Activated naive CD8-positive, alpha-beta T cell treated with anti-CD3 and anti-CD28 coated beads, Interleukin-2, amount 10 ng/mL, durations not matched to agents 7 days and 5 days (primary cell): Measurements from ENCODE around the gene KAZN. TPM values are rescaled to one million over a fixed set of nuclear protein-coding genes. Genes with fewer than 3 reads are reported as not detected.
"Not testable (repeated sequence)": the region's sequence is repeated elsewhere in the genome, so short reads cannot be mapped to it uniquely, and the experiment has no call there.

ENCODE experiments used
- ATAC-seq: fragments of 150-1000 bp; cut with Tn5 transposase; one replicate; pipeline ENCODE4 v1.10.0; 2021; ENCODE audit warnings: low read depth, moderate library complexity
- POLR2A ChIA-PET: fragments of 350-600 bp; sonication (Branson Sonifier 250); formaldehyde crosslinking; loops from one replicate; lab custom pipeline; 2021; ENCODE audit warnings: antibody characterized with exemption; lab: Charles Lee
- DNase-seq: peaks from one replicate; pipeline ENCODE4 v3.0.0; 2021
- H3K27ac Mint-ChIP-seq: one replicate; pipeline ENCODE4 v1.8.0; 2022; ENCODE audit warnings: mild to moderate bottlenecking, mixed read lengths
- H3K27me3 Mint-ChIP-seq: one replicate; pipeline ENCODE4 v1.8.0; 2022; ENCODE audit warnings: mild to moderate bottlenecking, moderate library complexity, mixed read lengths
- H3K36me3 Mint-ChIP-seq: one replicate; pipeline ENCODE4 v1.8.0; 2021; ENCODE audit warnings: mild to moderate bottlenecking, mixed read lengths
- H3K4me1 Mint-ChIP-seq: one replicate; pipeline ENCODE4 v1.8.0; 2021; ENCODE audit warnings: mixed read lengths
- H3K4me3 Mint-ChIP-seq: one replicate; pipeline ENCODE4 v1.8.0; 2022; ENCODE audit warnings: mild to moderate bottlenecking, moderate library complexity, mixed read lengths
- H3K9me3 Mint-ChIP-seq: one replicate; pipeline ENCODE4 v1.8.0; 2021; ENCODE audit warnings: mixed read lengths
- total RNA-seq, 2 experiments: library from RNA; stranded (reverse); gene quantifications; one replicate each; pipeline ENCODE4 v1.2.3, GENCODE V29; 2021

KAZN gene
- total RNA-seq, 2 experiments from 2014 or later, result 0.91 to 1.4 TPM

DNA sequence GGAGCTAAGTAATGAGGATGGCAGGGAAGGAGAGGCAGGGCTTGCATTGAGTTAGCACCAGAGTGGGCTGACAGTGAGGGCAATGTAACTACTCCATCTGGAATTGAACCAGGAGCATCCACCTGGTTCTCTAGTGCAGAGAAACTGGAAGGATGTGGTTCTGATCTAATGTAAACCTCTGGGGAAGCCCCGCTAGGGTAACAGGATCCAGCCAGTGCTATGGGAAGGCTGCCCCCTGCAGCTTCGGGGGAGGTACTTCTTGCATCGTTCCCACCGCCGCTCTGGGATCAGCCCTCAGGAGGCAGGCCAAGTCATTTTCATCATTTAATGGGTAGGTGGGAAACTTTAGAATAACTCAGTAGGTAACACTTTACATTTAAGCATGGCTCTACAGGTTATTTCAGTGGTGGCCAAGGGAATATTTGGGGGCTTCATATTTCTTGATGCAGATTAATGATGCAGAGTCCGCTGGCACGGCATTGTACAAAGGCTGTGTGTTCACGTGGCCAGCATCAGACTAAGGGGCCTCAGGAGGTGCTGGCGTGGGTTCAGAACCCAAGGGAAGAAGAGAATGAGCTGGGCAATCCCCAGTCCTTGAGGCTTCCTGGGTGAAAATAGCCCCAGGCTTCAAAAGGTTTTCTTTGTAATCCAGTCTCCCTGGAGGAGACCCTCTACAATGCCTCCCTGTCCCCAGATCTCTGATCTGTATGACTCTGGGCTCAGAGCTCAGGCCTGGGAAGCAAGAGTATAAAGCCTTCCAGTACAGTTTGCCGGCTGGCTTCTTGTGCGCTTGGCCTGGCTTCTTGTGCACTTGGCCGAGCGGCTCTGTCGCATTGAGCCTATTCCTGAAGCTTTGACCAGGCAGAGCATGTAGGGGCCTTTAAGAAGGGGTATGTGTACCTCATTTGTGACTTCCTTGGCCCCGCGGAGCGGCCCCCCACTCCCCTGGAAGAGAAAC lies 26.4 kb upstream of the KAZN start:
- Mint-ChIP-seq H3K36me3 (no peaks in the 10 kb centered on the region), H3K4me3 (no peak overlapping the region), H3K27me3 (no peaks in the 10 kb centered on the region), H3K4me1 (no peaks in the 10 kb centered on the region), H3K9me3 (peaks cover 5% of the 10 kb centered on the region), H3K27ac (no peak overlapping the region)
- no peak for ATAC-seq
- DNase-seq, result no peak
- POLR2A ChIA-PET, result no interaction called here

DNA sequence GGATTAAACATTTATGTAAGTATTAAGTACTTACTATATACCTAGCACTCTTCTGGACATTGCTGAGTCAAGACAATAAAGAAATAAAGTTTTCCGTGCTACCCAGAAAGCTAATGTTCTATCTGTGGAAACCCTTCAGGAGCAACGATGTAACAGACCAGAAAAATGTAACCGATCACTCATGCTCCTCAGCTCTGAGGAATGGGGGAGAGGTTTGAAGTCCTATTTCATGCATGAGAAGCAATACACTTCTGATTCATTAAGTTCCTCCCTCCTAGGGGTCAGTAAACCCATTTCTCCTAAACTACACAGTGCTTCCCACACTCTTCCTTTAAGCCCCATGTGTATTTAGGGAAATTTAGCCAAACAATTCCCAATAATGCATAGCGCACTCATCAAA lies 25.6 kb upstream of the KAZN start:
- Mint-ChIP-seq H3K27ac (no peak overlapping the region), H3K4me1 (no peaks in the 10 kb centered on the region), H3K4me3 (no peak overlapping the region), H3K27me3 (no peaks in the 10 kb centered on the region), H3K9me3 (peaks cover 5% of the 10 kb centered on the region), H3K36me3 (no peaks in the 10 kb centered on the region)
- ATAC-seq, result no peak
- POLR2A ChIA-PET, result no interaction called here
- DNase-seq, result no peak

DNA sequence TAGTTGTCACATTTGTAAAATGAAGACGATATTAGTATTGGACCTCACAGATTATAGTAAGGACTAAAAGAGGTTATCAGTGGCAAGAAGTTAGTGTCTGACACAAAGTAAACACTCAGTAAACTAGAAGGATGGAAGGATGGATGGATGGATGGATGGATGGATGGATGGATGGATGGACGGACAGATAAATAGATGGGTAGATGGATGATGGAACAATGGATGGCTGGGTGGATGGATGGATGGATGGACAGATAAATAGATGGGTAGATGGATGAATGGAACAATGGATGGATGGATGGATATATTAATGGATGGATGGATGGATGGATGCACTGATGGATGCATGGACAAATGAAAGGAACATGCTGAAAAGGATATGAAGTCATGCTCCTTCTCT lies 22.3 kb upstream of the KAZN start:
- Mint-ChIP-seq H3K36me3 (no peaks in the 10 kb centered on the region), H3K27ac (no peak overlapping the region), H3K4me3 (no peak overlapping the region), H3K27me3 (no peaks in the 10 kb centered on the region), H3K9me3 (peaks cover 9% of the 10 kb centered on the region), H3K4me1 (no peaks in the 10 kb centered on the region)
- POLR2A ChIA-PET, result no interaction called here
- ATAC-seq (no peak), DNase-seq (no peak)

DNA sequence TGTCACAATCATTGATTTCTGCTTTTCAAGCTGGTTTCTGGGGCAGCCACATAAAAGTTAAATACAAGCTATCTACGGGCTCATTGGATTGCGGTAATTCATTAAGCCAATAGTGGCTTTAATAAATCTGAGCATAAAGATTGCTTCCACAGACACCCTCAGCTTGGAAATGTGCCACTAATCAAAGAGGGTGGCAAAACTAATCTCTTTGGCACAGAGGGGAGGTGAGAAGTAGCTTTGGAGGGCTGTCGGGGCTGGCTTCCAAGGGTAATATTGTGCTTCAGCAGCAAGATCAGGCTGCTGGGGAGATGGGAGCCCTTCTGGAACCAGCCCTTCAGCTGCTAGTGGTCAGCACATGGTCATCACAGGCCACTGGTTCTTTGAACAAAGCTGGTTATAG lies 21.2 kb upstream of the KAZN start:
- DNase-seq (no peak), ATAC-seq (no peak)
- Mint-ChIP-seq H3K9me3 (peaks cover 13% of the 10 kb centered on the region), H3K4me3 (no peak overlapping the region), H3K36me3 (no peaks in the 10 kb centered on the region), H3K4me1 (no peaks in the 10 kb centered on the region), H3K27ac (no peak overlapping the region), H3K27me3 (no peaks in the 10 kb centered on the region)
- POLR2A ChIA-PET, result no interaction called here

DNA sequence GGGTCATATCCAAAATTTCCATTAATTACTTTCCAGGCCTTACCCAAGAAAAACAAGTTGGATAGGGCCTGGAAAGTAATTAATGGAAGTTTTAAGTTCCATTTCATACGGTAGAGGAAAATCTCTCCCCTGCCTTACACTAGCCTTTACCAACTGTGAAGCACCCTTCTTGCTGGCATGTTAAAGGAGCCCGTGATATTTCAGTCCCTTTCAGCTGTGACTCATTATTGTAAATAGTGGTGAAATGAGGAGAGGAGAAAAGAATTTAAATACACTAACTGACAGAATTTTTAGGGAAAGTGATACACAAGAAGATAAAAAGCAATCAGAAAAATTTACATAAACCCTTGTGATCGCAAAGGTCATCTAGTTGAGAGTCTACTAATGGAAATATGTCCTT lies 20.3 kb upstream of the KAZN start:
- DNase-seq, result no peak
- Mint-ChIP-seq H3K36me3 (no peaks in the 10 kb centered on the region), H3K4me3 (no peak overlapping the region), H3K27ac (no peak overlapping the region), H3K9me3 (peaks cover 13% of the 10 kb centered on the region), H3K4me1 (no peaks in the 10 kb centered on the region), H3K27me3 (no peaks in the 10 kb centered on the region)
- ATAC-seq, result no peak
- POLR2A ChIA-PET, result no interaction called here

DNA sequence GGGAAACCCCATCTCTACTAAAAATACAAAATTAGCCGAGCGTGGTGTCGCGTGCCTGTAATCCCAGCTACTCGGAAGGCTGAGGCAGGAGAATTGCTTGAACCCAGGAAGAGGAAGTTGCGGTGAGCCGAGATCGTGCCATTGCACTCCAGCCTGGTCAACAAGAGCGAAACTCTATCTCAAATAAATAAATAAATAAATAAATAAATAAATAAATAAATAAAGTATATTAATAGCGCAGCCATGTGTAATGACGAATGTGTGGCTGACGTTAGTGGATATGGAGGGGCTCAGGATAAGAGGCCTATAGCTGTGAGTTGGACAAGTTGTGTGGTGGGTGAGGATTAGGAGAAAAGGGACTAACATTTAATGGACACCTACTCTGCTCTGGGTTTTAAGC lies 18.2 kb upstream of the KAZN start:
- H3K27me3 Mint-ChIP-seq, H3K4me1 Mint-ChIP-seq, DNase-seq, ATAC-seq, H3K27ac Mint-ChIP-seq, H3K4me3 Mint-ChIP-seq, H3K36me3 Mint-ChIP-seq, POLR2A ChIA-PET: not testable (repeated sequence)
- H3K9me3 Mint-ChIP-seq, result peaks cover 12% of the 10 kb centered on the region

DNA sequence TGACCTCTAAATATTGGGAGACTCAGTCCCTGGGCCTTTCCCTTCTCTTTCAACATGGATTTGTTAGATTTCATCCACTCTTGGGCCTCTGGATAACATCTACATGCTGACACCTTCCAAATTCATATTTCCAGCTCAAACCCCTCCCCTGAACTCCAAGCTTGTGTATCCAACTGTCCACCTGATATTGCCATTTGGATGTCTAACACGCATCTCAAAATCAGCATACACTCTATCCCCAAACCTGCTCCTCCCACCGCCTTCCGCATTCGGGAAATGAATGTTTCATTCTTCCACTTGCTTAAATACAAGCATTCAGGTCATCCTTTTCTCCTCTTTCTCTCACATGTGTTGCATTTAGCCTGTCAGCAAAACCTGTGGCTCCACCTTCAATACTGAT lies 17.5 kb upstream of the KAZN start:
- Mint-ChIP-seq H3K27me3 (no peaks in the 10 kb centered on the region), H3K36me3 (no peaks in the 10 kb centered on the region), H3K9me3 (peaks cover 14% of the 10 kb centered on the region), H3K27ac (no peak overlapping the region), H3K4me3 (no peak overlapping the region), H3K4me1 (no peaks in the 10 kb centered on the region)
- DNase-seq (no peak), ATAC-seq (no peak)
- POLR2A ChIA-PET, result no interaction called here

DNA sequence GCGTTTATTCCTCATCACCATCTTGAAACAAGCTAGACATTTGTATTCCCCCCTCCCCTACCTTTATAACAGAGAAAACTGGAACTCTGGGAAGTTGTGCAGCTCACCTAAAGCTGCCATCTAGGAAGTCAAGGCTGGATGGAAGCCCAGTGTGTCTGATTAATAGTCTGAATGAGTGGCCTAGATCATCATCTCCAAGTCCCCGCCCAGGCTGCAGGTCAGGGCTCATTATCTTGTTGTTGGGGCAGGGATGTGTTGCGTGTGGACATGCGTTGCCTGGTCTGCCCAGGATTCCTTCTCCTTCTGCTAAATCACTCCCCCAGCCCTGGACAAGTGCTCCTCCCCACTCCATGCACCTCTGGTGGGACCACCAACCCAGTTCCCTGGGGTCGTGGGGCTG lies 14.7 kb upstream of the KAZN start:
- POLR2A ChIA-PET, result no interaction called here
- H3K36me3 Mint-ChIP-seq, result no peaks in the 10 kb centered on the region
- no peaks in the 10 kb centered on the region for H3K27me3 Mint-ChIP-seq
- DNase-seq, result no peak
- peaks cover 11% of the 10 kb centered on the region for H3K9me3 Mint-ChIP-seq
- no peaks in the 10 kb centered on the region for H3K4me1 Mint-ChIP-seq
- no peak overlapping the region for H3K4me3 Mint-ChIP-seq
- no peak for ATAC-seq
- H3K27ac Mint-ChIP-seq, result no peak overlapping the region

DNA sequence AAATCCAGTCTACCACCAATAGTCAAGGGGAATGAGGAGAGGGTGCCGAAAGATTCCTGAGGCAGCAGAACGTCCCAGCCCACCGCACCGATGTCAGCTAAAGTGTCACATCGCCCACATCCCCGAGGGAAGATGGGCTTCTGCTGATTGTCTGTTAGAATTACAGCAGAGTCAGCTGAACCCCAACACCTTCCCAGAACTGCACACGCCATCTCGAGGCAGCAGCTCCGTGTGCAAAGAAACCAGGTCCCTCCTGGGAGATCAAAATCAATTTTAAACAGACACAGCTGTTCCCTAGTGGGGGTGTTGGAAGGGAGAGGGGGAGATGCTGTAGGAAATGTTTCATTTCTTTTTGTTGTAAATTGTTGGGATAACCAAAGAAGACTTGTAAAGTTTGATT lies 12.8 kb upstream of the KAZN start:
- POLR2A ChIA-PET, result no interaction called here
- DNase-seq, result no peak
- Mint-ChIP-seq H3K4me3 (no peak overlapping the region), H3K9me3 (peaks cover 10% of the 10 kb centered on the region), H3K27me3 (no peaks in the 10 kb centered on the region), H3K27ac (no peak overlapping the region), H3K36me3 (no peaks in the 10 kb centered on the region), H3K4me1 (no peaks in the 10 kb centered on the region)
- ATAC-seq, result no peak

DNA sequence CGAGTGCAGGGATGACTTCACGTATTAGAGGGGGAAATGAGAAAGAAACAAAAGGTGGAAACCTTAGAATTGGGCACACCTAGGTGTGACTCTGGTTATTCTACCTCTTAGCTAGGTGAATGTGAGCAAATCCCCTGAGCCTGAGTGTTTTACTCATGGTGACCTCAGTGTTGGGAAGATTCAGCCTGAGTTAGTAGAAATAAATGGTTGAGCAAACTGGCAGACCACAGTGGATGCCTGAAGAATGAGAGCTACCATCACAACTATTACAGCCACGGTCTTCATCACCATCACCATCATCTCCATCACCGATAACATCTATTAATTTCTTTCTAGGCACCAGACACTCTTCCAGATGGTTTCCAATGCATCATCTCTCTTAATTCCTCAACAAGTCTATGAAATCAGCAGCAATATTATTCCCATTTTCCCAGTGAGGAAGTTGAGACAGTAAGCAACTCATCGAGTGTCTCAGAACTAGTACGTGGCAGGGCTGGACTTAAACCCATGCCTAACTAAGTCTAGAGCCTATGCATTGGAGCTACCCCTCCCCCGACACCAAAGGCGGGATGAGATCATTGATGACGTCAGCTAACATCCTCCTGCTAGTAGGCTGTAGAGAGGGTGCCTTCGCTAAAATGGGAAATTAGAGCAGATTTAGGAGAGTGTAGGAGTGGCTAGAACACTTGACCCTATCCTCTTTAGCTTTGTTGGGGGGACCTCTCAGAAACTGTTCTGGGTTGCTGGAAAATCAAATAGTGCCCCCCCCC lies 7.9 kb upstream of the KAZN start:
- no peaks in the 10 kb centered on the region for H3K4me1 Mint-ChIP-seq
- no peak for ATAC-seq
- no peaks in the 10 kb centered on the region for H3K9me3 Mint-ChIP-seq
- POLR2A ChIA-PET, result no interaction called here
- no peaks in the 10 kb centered on the region for H3K27me3 Mint-ChIP-seq
- no peak overlapping the region for H3K27ac Mint-ChIP-seq
- H3K36me3 Mint-ChIP-seq, result no peaks in the 10 kb centered on the region
- H3K4me3 Mint-ChIP-seq, result no peak overlapping the region
- no peak for DNase-seq

DNA sequence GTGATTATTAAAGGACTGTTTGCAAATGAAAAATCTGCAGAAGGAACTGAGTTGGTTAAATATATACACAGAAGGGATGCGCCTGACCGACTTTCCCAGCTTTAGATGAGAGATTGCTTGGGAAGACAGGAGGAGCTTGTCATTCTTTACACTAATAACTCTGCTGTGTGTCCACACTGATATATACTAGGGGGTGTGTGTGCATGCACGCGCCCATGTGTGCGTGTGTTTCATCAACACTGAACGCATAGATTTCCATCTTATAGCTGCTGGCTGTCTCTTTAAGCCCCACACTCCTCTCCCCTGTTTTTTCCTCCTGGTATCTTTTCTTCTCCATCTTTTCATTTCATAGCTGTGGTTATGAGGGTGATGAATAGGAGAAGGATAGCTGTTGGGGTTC lies 6.9 kb upstream of the KAZN start:
- ATAC-seq (no peak), DNase-seq (no peak)
- H3K36me3 Mint-ChIP-seq, result no peaks in the 10 kb centered on the region
- no peak overlapping the region for H3K4me3 Mint-ChIP-seq
- H3K27me3 Mint-ChIP-seq, result peaks cover 4% of the 10 kb centered on the region
- no peaks in the 10 kb centered on the region for H3K9me3 Mint-ChIP-seq
- POLR2A ChIA-PET, result no interaction called here
- H3K27ac Mint-ChIP-seq, result no peak overlapping the region
- no peaks in the 10 kb centered on the region for H3K4me1 Mint-ChIP-seq

DNA sequence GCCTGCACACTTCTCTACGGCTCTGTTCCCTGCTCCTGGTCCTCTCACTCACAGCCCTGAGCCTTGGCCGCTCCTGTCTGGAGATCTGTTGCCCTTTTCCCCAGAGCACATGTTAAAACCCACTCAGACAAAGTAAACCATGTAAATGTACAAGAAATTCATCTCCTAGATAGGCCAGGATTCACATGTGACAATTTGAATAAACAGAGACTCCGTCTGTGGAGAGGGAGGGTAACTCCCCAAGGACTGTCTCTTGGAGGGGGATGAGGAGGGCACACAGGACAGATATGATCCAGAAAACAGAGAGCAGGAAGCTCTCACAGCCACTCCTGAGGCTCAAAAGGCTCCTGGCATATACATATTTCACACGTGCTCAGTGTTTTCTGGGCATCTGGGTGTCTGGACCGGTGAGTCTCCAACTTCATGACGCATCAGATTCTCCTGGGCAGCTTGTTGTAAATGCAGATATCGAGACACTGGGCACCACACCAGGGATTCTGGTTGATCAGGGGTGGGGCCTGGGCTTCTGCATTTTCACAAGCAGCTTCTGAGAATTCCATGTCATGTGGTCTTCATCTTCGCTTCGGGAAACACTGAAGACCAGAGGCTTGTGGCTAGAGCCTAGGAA lies 6.4 kb upstream of the KAZN start:
- no peak overlapping the region for H3K27ac Mint-ChIP-seq
- no peaks in the 10 kb centered on the region for H3K4me1 Mint-ChIP-seq
- ATAC-seq (no peak), DNase-seq (no peak)
- peaks cover 9% of the 10 kb centered on the region for H3K27me3 Mint-ChIP-seq
- H3K9me3 Mint-ChIP-seq, result no peaks in the 10 kb centered on the region
- H3K4me3 Mint-ChIP-seq, result no peak overlapping the region
- POLR2A ChIA-PET, result no interaction called here
- H3K36me3 Mint-ChIP-seq, result no peaks in the 10 kb centered on the region

DNA sequence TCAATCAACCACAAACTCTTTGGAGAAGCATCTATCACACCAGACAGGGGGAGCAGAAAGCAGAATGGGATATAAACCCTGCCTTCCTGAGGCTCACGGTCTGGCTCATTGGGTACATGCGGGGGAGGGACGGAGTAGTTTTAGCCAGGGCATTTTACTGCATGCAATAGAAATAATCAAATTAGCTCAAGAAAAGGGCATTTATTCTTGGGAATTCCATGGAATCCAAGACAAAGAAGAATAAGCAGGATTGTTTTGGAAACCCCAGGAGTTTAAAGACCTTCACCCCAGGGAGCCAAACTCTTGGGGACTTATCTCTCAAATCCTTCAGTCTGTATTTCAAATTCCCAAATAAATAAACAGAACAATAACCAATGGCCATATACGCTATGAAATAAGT lies 5.2 kb upstream of the KAZN start:
- DNase-seq (no peak), ATAC-seq (no peak)
- Mint-ChIP-seq H3K4me1 (no peaks in the 10 kb centered on the region), H3K27me3 (peaks cover 20% of the 10 kb centered on the region), H3K36me3 (no peaks in the 10 kb centered on the region), H3K9me3 (no peaks in the 10 kb centered on the region), H3K4me3 (no peak overlapping the region), H3K27ac (no peak overlapping the region)
- POLR2A ChIA-PET, result no interaction called here
